CMK (cell line): ENCODE measurements around the gene ARHGEF16.

Experiments
- DNase-seq: peaks from one replicate; pipeline ENCODE4 v3.0.0-alpha.2; 2010; ENCODE audit warnings: low read depth

The ARHGEF16 gene

GRCh38 chr1:3502641-3503524 is 48.4 kb downstream of the ARHGEF16 start:
- DNase-seq: no peak

- no peak for DNase-seq
These were observed 49.0 kb downstream of the ARHGEF16 start for GRCh38 chr1:3503525-3503886.

- no peak for DNase-seq
These were observed 49.8 kb downstream of the ARHGEF16 start for GRCh38 chr1:3504151-3504821.

- DNase-seq: no peak
These were observed 50.3 kb downstream of the ARHGEF16 start for GRCh38 chr1:3504822-3505153.

- DNase-seq: no peak
These were observed 50.7 kb downstream of the ARHGEF16 start for GRCh38 chr1:3505161-3505560.

- no peak for DNase-seq
These were observed 51.6 kb downstream of the ARHGEF16 start for GRCh38 chr1:3506041-3506440.

GRCh38 chr1:3506943-3507342 is 52.5 kb downstream of the ARHGEF16 start:
- DNase-seq: no peak

- no peak for DNase-seq
These were observed 53.3 kb downstream of the ARHGEF16 start for GRCh38 chr1:3507636-3508275.

GRCh38 chr1:3508757-3509415 is 54.4 kb downstream of the ARHGEF16 start:
- DNase-seq: no peak

- DNase-seq: no peak
These were observed 55.3 kb downstream of the ARHGEF16 start for GRCh38 chr1:3509721-3510120.

GRCh38 chr1:3510136-3510955 is 55.9 kb downstream of the ARHGEF16 start:
- DNase-seq: no peak

- no peak for DNase-seq
These were observed 56.4 kb downstream of the ARHGEF16 start for GRCh38 chr1:3510956-3511250.

- no peak for DNase-seq
These were observed 56.8 kb downstream of the ARHGEF16 start for GRCh38 chr1:3511306-3511705.

GRCh38 chr1:3511856-3512255 is 57.4 kb downstream of the ARHGEF16 start:
- DNase-seq: no peak

- DNase-seq: no peak
These were observed 59.9 kb downstream of the ARHGEF16 start for GRCh38 chr1:3514404-3514803.

GRCh38 chr1:3515272-3515671 is 60.8 kb downstream of the ARHGEF16 start:
- DNase-seq: no peak

GRCh38 chr1:3515774-3516480 is 61.5 kb downstream of the ARHGEF16 start:
- no peak for DNase-seq

- DNase-seq: no peak
These were observed 62.0 kb downstream of the ARHGEF16 start for GRCh38 chr1:3516481-3516869.

GRCh38 chr1:3516911-3517675 is 62.6 kb downstream of the ARHGEF16 start:
- DNase-seq: no peak

GRCh38 chr1:3518256-3518655 is 63.8 kb downstream of the ARHGEF16 start:
- DNase-seq: no peak

- no peak for DNase-seq
These were observed 64.3 kb downstream of the ARHGEF16 start for GRCh38 chr1:3518756-3519155.
